GM06990 (cell line): Measurements from ENCODE around the gene KRTAP4-5.
"Not testable (repeated sequence)": the region's sequence is repeated elsewhere in the genome, so short reads cannot be mapped to it uniquely, and the experiment has no call there.

Source experiments
- DNase-seq: peaks from one replicate; pipeline ENCODE4 v3.0.0-alpha.2; 2011; ENCODE audit not compliant: insufficient read length; ENCODE audit errors: extremely low read depth
- H3K27me3 ChIP-seq: replicated peaks from 2 replicates; pipeline ENCODE4 v1.6.0; 2011; ENCODE audit warnings: low read length; ENCODE audit not compliant: control insufficient read depth, insufficient read depth
- H3K36me3 ChIP-seq: 2 replicates; pipeline ENCODE4 v1.5.1; 2011; ENCODE audit warnings: low read length; ENCODE audit not compliant: control insufficient read depth, insufficient read depth
- H3K4me3 ChIP-seq: replicated peaks from 2 replicates; pipeline ENCODE4 v1.5.1; 2011; ENCODE audit warnings: low read depth, mild to moderate bottlenecking, control low read depth, low read length
- CTCF ChIP-seq: IDR thresholded peaks from 2 replicates; pipeline ENCODE4 v1.5.1; 2011; ENCODE audit warnings: low read length, control low read depth, mild to moderate bottlenecking, inconsistent platforms; ENCODE audit not compliant: insufficient read depth, poor library complexity, severe bottlenecking

Gene KRTAP4-5

DNA sequence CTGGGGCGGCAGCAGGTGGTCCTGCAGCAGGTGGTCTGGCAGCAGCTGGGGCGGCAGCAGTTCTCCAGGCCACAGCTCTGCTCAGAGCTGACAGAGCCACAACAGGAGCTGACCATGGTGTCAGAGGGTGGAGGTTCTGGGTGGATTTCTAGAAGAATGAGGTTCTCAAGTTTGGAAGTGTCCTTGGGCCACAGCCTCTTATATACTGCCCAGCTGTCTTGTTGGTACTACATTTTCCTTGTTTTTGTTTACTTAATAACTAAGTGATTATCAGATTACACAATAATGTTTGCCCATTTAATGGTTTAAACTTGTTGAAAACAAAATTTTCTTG lies at the start of gene KRTAP4-5:
Gene KRTAP4-5 (minus strand): TSS at position 174 of the 334 bp plus-strand sequence. CDS start 58 bp downstream, at position 116.
- TF ChIP-seq CTCF: no peak
- no peak for DNase-seq
- H3K4me3 ChIP-seq: no peak within 1 kb of the TSS
- no peaks in the 10 kb centered on the region for H3K27me3 ChIP-seq
- H3K36me3 ChIP-seq: no peaks in the 10 kb centered on the region

DNA sequence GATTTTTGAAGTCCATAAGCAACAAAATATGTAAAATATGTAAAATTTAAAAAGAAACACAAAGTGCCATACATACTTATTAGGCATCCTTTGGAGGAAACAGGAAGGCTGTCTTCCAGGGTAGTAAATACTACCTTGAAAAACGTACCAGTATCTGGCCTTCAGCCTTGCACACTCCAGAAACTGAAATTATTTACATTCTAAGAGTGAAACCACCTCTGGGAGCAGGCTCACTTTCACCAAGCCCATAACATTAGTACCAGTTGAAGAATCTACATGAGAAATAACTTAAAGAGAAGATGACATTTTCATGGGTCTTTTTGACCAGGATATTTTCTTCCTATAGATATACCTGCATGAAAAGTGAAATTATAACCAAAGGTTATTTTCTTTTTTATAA lies 46.4 kb upstream of the KRTAP4-5 start:
- Histone ChIP-seq H3K36me3 (no peaks in the 10 kb centered on the region), H3K4me3 (no peak overlapping the region), H3K27me3 (no peaks in the 10 kb centered on the region)
- no peak for DNase-seq
- TF ChIP-seq CTCF: no peak

DNA sequence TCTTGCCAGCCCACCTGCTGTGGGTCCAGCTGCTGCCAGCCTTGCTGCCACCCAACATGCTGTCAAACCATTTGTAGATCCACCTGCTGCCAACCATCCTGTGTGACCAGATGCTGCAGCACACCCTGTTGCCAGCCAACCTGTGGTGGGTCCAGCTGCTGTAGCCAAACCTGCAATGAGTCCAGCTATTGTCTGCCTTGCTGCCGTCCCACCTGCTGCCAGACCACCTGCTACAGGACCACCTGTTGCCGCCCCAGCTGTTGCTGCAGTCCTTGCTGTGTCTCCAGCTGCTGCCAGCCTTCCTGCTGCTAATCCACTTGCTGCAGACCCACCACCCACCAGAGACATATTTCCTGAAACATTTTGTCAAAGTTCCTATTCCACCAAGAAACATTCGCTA lies 40.7 kb upstream of the KRTAP4-5 start:
- no peaks in the 10 kb centered on the region for H3K36me3 ChIP-seq
- DNase-seq: no peak
- TF ChIP-seq CTCF: no peak

GRCh38 chr17:41189837-41190318 lies 40.3 kb upstream of the KRTAP4-5 start, which contains the start of gene KRTAP9-1:
KRTAP9-1 (plus strand) TSS chr17:41189887; CDS start chr17:41189887, 0 bp downstream.
- not testable (repeated sequence) for H3K36me3 ChIP-seq, DNase-seq, H3K4me3 ChIP-seq, H3K27me3 ChIP-seq

More for the DNA sequence above, 40.7 kb upstream of the KRTAP4-5 start:
- H3K4me3 ChIP-seq: no peak overlapping the region
- H3K27me3 ChIP-seq: no peaks in the 10 kb centered on the region; the same call in 1 of the 2 replicates

- H3K36me3 ChIP-seq: no peaks in the 10 kb centered on the region
- no peaks in the 10 kb centered on the region; the same call in 1 of the 2 replicates for H3K27me3 ChIP-seq
- TF ChIP-seq CTCF: no peak
- H3K4me3 ChIP-seq: no peak overlapping the region
- DNase-seq: no peak
Observed at GRCh38 chr17:41186872-41187271, 37.2 kb upstream of the KRTAP4-5 start.

DNA sequence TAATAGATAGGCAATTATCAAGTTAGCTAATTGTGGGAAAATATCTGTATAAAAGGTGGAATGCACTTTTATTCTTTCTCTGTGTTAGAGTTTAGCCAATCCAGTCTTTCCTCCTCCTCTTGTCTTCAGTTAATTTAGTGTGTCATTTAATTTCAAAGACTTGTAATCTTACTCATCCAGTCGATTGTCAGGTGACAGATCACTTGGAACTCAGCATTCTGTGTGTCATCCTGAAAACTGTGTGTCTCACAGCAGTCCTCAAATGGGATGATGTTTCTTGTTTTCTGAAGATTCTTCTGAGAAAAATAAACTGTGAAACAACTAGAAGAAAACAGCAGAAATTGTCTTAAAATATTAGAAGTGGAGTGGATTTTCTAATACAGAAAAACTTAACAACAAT lies 35.4 kb upstream of the KRTAP4-5 start:
- Histone ChIP-seq H3K36me3 (no peaks in the 10 kb centered on the region), H3K27me3 (no peaks in the 10 kb centered on the region; the same call in 1 of the 2 replicates), H3K4me3 (no peak overlapping the region)
- DNase-seq: no peak
- TF ChIP-seq CTCF: no peak
